ENCODE results near the gene DAGLB.

DNA sequence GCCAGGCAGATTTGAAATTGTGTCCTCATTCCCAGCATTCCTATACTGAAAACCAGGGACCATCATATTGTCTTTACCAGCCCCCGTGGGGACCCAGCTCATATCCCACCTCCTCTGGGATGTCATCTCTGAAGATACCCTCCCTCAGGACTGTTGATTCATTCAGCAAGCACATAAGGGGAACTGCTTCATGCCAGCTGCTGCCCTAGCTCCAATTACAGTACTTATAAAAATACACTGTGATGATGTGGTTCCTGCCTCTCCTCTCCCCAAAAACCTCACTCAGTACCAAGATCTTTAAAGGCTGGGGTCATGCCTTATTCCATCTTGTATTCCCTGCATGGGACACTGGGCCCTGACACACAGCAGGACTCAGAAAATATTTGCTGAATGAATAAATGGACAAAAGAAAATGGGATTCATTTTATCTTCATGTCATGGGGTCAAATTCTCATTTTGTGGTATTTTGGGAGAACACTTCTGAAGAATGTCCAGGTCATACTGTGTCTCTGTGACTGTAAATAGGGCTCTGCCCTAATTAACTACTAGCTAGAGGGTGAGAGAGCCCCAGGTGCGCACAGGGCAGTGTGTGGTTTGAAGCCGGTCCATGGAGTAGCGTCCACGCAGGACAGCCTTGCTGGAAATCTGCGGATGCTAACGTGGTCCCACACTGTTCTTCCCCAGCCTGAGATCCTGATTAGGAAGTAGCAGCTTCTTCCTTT, 29.0 kb upstream of the DAGLB start:
- TF ChIP-seq, protein P1, sequence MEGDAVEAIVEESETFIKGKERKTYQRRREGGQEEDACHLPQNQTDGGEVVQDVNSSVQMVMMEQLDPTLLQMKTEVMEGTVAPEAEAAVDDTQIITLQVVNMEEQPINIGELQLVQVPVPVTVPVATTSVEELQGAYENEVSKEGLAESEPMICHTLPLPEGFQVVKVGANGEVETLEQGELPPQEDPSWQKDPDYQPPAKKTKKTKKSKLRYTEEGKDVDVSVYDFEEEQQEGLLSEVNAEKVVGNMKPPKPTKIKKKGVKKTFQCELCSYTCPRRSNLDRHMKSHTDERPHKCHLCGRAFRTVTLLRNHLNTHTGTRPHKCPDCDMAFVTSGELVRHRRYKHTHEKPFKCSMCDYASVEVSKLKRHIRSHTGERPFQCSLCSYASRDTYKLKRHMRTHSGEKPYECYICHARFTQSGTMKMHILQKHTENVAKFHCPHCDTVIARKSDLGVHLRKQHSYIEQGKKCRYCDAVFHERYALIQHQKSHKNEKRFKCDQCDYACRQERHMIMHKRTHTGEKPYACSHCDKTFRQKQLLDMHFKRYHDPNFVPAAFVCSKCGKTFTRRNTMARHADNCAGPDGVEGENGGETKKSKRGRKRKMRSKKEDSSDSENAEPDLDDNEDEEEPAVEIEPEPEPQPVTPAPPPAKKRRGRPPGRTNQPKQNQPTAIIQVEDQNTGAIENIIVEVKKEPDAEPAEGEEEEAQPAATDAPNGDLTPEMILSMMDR (IDR thresholded peaks at IDR 0.05) = no peak
- TF ChIP-seq POLR2AphosphoS5 (IDR thresholded peaks at IDR 0.05) (no peak), POLR2A (IDR thresholded peaks at IDR 0.05; ENCODE audit: low read depth) (no peak)
